Activated CD8-positive, alpha-beta memory T cell treated with anti-CD3 and anti-CD28 coated beads for 48 hours (primary cell): ENCODE data around the gene DDX49.
"Not testable (repeated sequence)": the region's sequence is repeated elsewhere in the genome, so short reads cannot be mapped to it uniquely, and the experiment has no call there.

Experiments
- DNase-seq, 3 experiments: peaks; one replicate each; pipeline ENCODE4 v3.0.0-alpha.2; 2020; ENCODE audit warnings: low read depth in 2 of 3, low spot score in 2 of 3

DDX49 gene

GRCh38 chr19:18941628-18942354, 22.3 kb downstream of the DDX49 start:
- no peak for DNase-seq

- no peak for DNase-seq
Observed at GRCh38 chr19:18942692-18943091, 23.2 kb downstream of the DDX49 start.

GRCh38 chr19:18943465-18943864, 23.9 kb downstream of the DDX49 start:
- no peak for DNase-seq

- DNase-seq: no peak
Observed at GRCh38 chr19:18945297-18945696, 25.8 kb downstream of the DDX49 start.

- DNase-seq: no peak
Observed at GRCh38 chr19:18946335-18946734, 26.8 kb downstream of the DDX49 start.

- no peak for DNase-seq
Observed at GRCh38 chr19:18946918-18947317, 27.4 kb downstream of the DDX49 start.

- DNase-seq: no peak
Observed at GRCh38 chr19:18948075-18948975, 28.8 kb downstream of the DDX49 start.

- DNase-seq: no peak
Observed at GRCh38 chr19:18948976-18949356, 29.5 kb downstream of the DDX49 start.

- no peak for DNase-seq
Observed at GRCh38 chr19:18949858-18950257, 30.3 kb downstream of the DDX49 start.

GRCh38 chr19:18951721-18952281, 32.3 kb downstream of the DDX49 start:
- DNase-seq: no peak

GRCh38 chr19:18952364-18953003, 33.0 kb downstream of the DDX49 start:
- DNase-seq: not testable (repeated sequence)

GRCh38 chr19:18954094-18954493, 34.6 kb downstream of the DDX49 start:
- DNase-seq: no peak

- no peak for DNase-seq
Observed at GRCh38 chr19:18955042-18955441, 35.5 kb downstream of the DDX49 start.

GRCh38 chr19:18960370-18960769, 40.9 kb downstream of the DDX49 start:
- DNase-seq: no peak

- no peak for DNase-seq
Observed at GRCh38 chr19:18961767-18962620, 42.5 kb downstream of the DDX49 start.

- no peak for DNase-seq
Observed at GRCh38 chr19:18964121-18964520, 44.6 kb downstream of the DDX49 start.

GRCh38 chr19:18966307-18966706, 46.8 kb downstream of the DDX49 start:
- DNase-seq: no peak

GRCh38 chr19:18967358-18968146, 48.0 kb downstream of the DDX49 start:
- DNase-seq: no peak

GRCh38 chr19:18969931-18970659, 50.6 kb downstream of the DDX49 start:
- DNase-seq: no peak
